GM19043 (cell line): ENCODE results near the gene WDR82.

Experiments
- ATAC-seq: cut with Tn5 transposase; IDR thresholded peaks from one replicate; pipeline ENCODE4 v1.9.1; 2021; ENCODE audit warnings: low read depth; ENCODE audit not compliant: unreplicated experiment

WDR82 gene

DNA sequence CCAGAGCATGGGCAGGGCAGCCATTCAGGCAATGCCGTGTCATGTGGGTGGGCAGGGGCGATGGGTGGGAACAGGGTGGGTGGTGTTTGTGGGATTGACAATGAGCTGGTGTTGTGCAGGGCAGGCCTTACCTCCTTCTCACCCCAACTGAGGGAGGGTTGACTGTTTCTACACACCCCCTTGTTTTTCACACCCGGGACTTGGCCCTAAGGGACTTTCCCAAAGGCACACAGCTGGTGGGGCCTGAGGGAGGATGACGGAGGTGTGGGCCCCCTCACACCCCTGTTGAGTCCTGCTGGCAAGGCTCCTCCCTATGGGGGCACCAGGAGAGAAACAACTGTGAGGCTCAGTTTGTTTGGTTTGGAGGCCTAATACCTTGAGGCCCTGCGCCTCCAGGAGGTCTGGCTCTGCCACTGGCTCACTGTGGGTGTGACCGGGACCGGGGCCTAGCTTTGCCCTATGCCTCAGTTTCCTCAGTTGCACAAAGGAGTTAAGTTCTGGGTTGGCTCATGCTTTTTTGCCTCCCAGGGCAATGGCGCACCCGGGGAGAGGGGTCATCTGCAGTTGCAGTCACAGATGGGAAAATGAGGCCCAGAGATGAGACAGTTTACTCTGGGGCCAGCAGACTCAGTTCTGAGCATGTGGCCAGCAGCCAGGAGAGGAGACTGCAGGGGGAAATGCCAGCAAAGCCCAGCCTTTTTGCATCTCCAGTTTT, 32.6 kb upstream of the WDR82 start:
- peak; percentile 44 for ATAC-seq

GRCh38 chr3:52308308-52308707, 29.9 kb upstream of the WDR82 start:
- no peak for ATAC-seq

GRCh38 chr3:52306978-52307377, 28.5 kb upstream of the WDR82 start:
- ATAC-seq, result no peak

DNA sequence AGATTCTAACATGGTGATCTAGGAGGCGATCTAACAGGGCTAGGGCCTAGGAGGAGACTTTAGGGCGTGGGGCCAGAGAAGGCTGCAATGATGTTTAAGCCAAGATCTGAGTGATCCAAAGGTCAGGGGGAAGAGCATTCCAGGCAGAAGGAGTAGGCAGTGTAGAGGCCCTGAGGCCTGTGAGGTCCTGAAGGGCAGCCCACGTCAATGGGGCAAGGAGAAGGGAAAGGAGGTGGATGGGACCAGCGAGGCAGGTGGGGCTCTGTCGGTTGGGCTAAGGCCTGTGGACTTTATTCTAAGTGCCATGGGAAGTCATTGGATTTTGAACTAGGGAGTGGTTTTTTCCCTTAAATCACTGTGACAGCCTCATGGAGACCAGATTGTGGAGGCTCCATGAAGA, 27.5 kb upstream of the WDR82 start:
- ATAC-seq, result no peak

GRCh38 chr3:52303811-52304210, 25.4 kb upstream of the WDR82 start:
- no peak for ATAC-seq

GRCh38 chr3:52302426-52303145, 24.1 kb upstream of the WDR82 start:
- no peak for ATAC-seq

- ATAC-seq, result no peak
Measured at GRCh38 chr3:52299879-52300611, 21.6 kb upstream of the WDR82 start.

DNA sequence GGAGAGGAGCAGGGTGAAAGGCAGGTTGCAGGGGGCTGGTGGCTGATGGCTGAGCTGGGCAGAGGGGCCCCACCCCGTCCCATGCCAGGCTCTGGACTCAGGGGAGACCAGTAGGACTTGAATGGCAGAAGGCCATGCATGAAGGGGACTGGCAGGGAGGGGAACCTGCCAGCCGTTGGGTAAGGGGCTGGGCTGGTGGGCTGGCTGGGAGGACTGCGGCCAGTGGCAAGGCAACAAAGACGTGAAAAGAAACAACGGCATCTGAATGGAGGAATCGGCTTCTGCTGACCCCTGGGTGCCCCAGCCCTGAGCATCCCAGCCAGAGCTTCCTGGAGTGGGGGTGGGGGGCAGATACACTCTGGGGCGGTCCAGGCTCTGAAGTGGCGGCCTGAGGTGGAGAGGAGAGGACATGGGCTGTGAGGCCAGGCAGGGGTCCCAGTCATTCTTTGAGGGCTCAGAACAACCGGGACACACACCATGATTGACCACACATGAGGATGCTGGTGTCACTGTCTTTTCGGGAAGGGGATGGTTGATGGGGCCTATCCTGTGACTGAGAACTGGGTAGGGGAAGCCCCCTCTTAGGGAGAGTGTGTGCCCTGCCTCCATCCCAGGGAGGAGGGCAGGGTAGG, 20.9 kb upstream of the WDR82 start:
- no peak for ATAC-seq

- no peak for ATAC-seq
Measured at GRCh38 chr3:52298149-52299098, 20.0 kb upstream of the WDR82 start.

DNA sequence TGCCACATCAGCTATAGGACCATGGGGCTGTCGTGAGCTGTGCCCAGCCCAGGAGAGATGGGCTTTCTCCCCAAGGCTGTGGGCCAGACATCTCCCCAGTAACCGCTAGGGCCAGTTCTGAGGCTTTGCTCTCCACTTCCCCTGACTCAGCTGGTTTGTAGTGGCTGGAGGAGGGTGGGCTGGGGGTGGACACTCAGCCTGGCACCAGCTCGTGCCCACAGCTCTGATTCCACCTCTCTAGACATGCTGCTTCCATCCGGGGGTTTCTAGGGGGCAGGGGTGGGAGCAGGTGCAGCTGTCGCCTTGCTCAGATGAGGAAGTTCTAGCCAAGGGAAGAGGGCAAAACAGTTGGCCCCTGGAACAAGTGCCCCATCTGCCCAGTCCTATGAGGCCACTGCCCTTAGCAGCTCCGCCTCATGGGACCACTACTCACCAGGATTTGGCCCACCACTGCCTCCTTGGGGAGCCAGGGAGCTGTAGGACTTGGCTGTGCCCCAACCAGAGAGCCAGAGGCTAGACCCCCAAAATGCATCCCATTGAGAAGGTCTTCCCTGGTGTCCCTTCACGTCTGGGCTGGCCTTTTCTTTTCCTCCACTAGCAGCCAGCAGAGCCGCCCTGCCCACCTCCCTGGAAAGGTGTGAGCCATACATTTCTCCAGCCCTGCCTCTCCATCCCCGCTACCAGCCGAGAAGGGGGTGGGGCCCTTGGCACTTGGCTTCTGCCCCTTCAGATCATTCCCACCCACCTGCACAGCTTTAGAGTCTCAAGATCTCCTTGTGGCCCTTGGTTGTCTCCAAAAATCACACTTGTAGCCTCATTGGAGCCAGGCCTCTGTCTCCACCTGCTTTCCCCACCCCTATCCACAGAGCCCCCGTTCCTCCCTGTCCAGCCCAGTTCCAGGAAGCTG, 19.0 kb upstream of the WDR82 start:
- ATAC-seq, result no peak

DNA sequence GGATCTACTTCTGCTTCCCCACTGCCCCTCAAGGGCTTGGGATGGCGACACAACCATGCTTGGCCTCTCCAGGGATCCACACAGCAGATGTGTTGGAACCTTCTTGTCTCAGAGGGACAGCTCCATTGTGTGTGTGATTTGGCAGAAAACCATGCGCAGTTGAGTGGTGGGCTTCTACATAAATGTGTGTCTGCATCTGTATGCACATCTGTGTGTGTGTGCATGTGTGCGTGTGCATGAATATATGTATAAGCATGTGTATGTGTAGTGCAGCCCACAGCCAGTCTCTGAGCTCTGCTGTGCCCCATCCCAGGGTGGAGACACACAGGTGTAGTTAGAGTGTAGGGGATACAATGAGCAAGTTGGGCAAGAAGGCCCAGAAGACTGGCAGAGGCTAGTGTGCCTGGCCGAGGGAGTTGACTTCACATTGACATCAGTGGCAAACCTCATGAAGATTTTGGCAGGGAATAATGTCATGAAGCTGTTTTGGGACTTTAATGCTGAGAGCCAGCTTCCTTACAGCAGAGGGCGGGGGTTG, 17.3 kb upstream of the WDR82 start:
- no peak for ATAC-seq

- no peak for ATAC-seq
Measured at GRCh38 chr3:52294320-52295150, 16.1 kb upstream of the WDR82 start.

GRCh38 chr3:52293491-52294319, 15.3 kb upstream of the WDR82 start:
- ATAC-seq, result no peak

DNA sequence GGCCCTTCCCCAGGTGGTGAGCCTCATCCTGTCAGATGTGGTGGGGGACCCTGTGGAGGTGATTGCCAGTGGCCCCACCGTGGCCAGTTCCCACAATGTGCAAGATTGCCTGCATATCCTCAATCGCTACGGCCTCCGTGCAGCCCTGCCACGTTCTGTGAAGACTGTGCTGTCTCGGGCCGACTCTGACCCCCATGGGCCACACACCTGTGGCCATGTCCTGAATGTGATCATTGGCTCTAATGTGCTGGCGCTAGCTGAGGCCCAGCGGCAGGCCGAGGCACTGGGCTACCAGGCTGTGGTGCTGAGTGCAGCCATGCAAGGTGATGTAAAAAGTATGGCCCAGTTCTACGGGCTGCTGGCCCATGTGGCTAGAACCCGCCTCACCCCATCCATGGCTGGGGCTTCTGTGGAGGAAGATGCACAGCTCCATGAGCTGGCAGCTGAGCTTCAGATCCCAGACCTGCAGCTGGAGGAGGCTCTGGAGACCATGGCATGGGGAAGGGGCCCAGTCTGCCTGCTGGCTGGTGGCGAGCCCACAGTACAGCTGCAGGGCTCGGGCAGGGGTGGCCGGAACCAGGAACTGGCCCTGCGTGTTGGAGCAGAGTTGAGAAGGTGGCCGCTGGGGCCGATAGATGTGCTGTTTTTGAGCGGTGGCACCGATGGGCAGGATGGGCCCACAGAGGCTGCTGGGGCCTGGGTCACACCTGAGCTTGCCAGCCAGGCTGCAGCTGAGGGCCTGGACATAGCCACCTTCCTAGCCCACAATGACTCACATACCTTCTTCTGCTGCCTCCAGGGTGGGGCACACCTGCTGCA, 14.0 kb upstream of the WDR82 start:
- no peak for ATAC-seq

GRCh38 chr3:52291508-52292181, 13.2 kb upstream of the WDR82 start:
- ATAC-seq, result no peak
